KBM-7 (cell line): Measurements from ENCODE around the gene NPHP4.
"Not testable (repeated sequence)": the region's sequence is repeated elsewhere in the genome, so short reads cannot be mapped to it uniquely, and the experiment has no call there.

Experiments
- DNase-seq: peaks from one replicate; pipeline ENCODE4 v3.0.0-alpha.2; 2015
- in situ Hi-C: fragments of 300-500 bp; cut with MboI; formaldehyde crosslinking; loops from 2 replicates; pipeline ENCODE4 v1.14.3; 2020; ENCODE audit warnings: low sequenced_read_pairs, low pct_unique_long_range_greater_than_20kb, mixed read lengths

NPHP4 gene

DNA sequence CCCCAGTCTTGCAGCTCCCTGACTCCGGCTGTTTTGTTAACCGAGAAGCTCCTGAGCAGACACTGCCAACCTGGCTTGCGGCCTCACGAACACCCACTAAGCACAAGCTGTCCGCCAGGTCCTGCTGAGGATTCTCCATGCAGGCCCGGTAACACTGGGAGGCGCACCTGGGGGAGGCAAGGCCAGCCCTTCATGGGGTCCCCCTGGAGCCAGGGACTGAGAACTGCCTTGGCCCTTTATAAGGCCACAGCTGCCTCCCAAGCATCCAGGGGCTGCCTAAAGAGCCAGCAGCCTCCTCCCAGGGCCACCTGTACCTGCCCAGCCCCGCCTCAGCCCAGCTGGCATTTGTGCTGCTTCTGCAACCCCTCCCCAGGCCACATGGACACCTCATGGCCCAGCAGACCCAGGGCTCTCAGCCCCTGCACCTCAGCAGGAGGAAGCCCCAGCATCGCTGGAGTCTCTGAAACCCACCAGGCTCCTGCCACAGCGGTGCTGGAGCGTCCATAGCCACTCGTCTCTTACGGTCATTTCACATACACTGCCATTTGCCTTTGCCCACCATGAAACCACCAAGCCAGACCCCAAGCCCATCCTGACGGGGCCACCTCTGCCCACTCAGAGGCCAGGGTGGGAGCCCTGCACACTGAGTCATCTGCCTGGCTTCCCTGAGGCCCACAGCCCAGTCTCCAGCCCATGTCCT lies 82.5 kb downstream of the NPHP4 start:
- in situ Hi-C loops: no loop called here
- DNase-seq: no peak

DNA sequence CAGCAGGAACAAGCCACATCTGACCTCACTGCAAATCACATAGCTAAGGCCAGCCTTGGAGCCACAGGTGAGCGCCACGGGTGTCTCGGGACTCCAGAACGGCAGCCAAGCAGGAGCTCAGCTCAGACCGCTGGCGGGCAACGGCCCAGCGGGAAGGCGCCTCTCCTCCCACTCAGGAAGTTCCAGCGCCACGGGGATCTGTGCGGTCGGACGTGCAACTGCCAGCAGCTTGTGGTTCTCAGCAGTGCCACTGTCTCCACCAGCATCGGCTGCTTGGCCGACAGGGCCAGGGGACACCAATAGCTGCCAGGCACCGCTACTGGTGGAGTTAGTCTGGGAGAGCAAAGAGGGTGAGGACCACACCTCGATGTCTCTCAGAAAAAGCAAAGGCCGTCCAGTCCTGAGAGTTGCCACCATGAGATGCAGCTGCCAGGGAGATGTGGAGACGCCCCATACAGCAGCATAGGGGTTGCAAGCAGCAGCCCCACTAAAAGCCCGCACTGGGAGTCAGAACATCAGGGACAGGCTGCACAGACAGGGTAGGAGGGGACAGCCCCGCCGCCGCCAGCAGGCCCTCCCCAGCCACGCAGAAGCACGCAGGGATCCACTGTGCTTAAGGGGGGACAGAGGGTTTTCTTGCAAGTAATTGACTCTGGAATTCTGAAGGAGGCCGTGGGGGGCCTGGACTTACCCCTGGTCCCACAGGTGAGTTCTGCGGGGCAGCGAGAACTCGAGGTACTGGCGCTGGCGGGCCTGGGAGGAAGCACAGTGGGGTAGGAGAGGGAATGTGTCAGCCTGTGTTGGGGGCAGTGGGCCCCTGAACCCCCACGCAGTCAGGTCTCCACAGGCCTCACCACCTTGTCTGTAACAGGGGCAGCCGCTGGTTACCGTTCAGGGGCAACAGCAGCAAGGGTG lies 83.5 kb downstream of the NPHP4 start:
- no peak for DNase-seq
- in situ Hi-C loops: no loop called here

DNA sequence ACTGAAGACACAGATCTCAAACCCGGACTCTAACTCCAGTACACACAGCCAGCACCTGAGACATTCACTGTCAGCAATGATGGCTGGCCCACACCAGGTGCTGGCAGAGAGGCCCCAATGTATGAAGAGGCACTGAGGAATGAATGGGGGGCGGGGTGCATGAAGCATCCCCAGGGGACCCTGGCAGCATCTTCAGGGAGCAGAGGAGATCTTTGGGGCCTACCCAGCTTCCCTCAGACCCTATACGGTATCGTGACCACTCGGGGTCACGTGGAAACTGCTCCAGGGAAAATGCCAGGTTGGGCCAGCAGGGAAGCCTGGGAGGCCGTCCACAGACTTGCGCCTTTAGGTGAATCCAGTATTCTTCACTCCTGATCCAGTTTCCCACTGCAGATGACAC lies 84.3 kb downstream of the NPHP4 start:
- in situ Hi-C loops: no loop called here
- DNase-seq: no peak

DNA sequence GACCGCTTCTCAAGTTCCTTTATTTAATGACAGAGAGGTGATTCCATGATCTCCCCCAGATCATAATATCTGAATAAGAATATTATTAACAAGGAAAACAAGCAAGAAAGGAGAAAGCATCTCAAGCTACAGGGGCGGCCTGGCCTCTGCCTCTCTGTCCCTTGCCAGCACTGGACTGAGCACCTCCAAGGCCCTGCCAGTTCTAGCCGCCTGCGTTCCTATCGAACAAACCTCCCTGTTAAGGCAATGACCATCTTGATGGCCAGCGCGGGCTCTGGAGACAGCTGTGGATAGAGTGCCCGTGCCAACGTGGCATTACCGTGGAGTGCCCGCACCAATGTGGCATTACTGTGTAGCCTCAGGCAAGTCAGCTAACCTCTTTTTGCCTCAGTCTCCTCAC lies 84.8 kb downstream of the NPHP4 start:
- in situ Hi-C loops: no loop called here
- DNase-seq: no peak

DNA sequence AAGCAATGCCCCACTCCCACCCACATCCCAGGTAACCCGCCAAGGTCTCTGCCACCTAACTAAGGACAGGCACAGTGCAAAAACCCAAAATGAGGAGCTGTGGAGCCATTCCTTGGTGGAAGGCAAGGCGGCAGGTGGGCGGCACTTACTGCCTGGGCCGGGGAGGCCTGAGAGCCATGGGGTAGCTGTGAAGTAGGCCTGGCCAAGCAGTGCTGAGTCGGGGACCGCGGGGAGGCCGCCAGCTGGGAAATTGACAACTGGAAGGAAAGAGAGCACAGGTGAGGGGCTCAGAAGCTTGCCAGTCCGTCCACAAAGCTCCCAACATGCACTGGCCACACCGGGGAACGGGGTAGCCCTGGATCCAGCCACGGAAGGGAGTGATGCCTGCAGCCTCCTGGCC lies 85.3 kb downstream of the NPHP4 start:
- no peak for DNase-seq
- in situ Hi-C loops: no loop called here

DNA sequence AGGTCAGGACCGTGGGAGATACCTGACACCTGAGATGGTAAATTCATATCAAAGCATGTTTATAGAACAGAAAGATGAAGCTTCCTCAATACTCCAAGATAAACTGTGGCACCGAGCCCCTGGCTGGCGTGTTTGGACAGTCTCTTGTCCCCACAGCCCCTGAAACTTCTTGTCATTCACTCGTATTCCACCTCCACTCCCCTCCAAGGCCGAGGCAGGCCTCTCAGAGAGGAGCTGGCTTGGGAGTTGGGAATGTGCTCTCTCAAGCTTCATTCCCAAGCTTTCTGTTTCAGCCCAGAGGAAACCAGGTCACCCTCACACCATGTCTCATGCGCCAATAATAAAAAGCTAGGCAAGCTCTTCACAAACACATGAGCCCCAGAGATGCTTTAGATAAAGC lies 86.1 kb downstream of the NPHP4 start:
- in situ Hi-C loops: no loop called here
- no peak for DNase-seq

DNA sequence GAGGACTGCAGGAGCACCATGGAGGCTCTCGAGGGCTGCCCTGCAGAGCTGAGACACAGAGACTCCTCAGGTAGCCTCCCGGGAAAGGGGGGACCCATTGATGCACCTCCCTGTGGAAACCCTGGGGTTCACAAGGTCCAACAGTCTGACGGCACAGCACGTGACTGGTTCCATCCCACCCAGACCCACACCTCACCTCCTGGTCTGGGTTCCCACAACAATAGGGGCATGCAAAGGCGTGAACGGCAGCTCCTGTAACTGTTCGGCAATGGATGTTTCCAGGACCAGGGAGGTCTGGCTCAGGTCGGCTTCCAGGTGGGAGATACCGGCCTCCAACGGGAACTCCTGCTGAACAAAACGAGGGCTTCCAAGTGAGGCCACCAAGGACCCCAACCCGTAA lies 86.8 kb downstream of the NPHP4 start:
- in situ Hi-C loops: no loop called here
- no peak for DNase-seq

DNA sequence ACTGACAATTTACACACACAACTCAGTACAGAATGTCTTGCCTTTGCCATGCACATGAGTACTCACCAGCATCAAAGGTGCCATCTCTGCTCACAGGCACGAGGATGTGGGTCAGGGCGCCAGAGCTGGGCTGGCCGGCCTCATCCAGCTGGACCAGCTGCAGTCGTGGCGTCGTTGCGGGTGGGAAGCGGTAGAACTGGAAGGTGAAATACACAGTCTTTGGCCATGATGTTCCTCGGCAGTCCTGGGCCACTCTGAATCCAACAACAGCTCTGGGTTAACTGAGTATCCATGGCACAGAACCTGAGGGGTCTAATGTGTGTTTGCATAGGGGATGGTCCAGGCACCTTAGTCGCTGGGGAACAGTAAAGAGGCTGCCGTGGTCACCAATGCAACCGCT lies 87.7 kb downstream of the NPHP4 start:
- in situ Hi-C loops: no loop called here
- DNase-seq: no peak

DNA sequence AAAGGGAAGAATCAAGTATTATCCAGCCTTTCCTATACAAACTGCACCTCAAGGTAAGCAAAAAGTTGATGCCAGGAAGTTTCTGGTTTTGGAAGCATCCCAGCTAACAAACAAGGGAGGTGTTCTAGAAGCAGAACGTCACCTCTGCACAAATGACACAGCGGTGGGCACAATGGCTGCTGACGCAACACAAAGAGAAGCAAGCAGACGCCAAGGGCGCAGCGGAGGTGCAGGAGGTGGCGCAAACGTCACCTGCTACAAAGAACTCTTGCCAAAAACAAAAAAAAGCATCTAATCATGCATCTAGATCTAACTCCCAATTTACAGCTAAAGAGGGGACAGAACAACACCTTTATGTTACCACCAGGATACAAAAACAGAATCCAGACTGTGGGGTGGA lies 88.5 kb downstream of the NPHP4 start:
- in situ Hi-C loops: no loop called here
- no peak for DNase-seq

DNA sequence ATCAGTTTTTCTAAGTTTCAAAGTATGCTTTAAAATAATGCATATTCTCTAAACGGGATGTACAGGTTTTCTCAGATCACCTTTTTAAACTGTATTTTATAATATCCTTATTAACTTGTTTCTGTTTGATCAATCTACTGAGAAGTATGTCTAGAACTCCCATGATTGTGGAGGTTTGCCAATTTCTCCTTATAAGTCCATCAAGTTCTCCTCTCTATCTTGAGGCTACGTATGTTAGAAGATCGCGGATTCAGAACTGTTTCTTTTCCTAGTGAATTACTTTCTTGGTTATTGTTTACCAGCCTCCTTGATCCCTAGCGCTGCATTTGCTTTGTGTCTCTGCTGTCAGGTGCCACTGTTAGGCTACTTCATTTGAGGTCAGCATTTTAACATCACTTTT lies 89.2 kb downstream of the NPHP4 start:
- in situ Hi-C loops: no loop called here

DNA sequence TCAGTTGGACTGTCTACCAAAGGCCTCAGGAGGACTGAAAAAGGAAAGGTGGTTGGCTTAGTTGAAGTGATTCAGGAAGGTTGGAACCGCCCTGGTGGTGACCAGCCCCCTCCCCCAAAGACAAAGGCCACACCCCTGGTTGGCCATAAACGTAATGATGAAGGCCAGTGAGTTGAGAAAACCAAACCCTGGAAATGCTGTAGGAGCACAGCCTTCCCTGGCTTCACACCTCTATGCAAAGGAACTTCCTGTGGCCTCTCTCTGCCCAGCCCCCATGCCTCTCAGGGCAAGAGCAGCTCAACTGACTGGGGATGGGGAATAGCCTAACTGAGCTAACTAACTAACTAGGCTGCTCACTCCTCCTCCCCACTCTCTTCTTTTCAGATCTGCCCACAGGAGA lies 90.4 kb downstream of the NPHP4 start:
- in situ Hi-C loops: no loop called here
- DNase-seq: no peak

More for the DNA sequence above, 89.2 kb downstream of the NPHP4 start:
- no peak for DNase-seq

DNA sequence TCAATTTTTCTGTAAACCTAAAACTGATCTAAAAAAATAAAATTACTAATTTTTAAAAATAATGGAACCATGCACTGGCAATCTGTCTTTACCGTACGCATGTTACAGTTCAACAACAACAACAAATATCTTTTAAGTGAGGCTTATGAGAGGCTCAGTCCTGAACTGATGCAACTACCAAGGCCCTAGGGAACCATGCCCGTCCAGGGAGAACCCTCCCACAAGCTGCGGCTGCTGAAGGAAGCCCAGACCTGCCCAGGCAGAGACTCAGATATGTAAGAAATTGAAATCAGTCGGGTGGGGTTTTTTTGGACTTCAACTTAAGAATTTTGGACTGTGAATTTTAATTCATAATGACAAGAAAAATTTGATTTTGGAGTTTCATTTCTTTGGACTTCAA lies 91.1 kb downstream of the NPHP4 start:
- DNase-seq: no peak
- in situ Hi-C loops: no loop called here

DNA sequence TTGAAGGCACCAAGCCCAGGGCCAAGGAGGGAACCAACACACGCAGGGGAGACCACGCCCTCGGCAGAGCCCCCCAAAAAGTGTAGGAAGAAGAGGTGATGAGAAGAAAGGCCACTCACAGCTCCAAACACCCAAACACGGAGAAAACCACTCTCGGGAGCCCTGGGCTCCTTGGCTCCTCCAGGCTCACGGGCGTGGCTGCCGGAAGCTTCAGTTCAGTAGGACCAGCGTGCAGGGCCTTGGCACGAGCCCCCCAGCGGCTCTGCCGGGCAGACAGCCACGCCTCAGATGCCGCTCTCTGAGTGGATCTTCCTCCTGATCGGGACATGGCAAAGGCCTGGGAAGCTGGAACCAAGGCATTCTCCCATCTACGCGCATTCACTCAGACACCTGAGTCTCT lies 94.0 kb downstream of the NPHP4 start:
- no peak for DNase-seq
- in situ Hi-C loops: no loop called here

DNA sequence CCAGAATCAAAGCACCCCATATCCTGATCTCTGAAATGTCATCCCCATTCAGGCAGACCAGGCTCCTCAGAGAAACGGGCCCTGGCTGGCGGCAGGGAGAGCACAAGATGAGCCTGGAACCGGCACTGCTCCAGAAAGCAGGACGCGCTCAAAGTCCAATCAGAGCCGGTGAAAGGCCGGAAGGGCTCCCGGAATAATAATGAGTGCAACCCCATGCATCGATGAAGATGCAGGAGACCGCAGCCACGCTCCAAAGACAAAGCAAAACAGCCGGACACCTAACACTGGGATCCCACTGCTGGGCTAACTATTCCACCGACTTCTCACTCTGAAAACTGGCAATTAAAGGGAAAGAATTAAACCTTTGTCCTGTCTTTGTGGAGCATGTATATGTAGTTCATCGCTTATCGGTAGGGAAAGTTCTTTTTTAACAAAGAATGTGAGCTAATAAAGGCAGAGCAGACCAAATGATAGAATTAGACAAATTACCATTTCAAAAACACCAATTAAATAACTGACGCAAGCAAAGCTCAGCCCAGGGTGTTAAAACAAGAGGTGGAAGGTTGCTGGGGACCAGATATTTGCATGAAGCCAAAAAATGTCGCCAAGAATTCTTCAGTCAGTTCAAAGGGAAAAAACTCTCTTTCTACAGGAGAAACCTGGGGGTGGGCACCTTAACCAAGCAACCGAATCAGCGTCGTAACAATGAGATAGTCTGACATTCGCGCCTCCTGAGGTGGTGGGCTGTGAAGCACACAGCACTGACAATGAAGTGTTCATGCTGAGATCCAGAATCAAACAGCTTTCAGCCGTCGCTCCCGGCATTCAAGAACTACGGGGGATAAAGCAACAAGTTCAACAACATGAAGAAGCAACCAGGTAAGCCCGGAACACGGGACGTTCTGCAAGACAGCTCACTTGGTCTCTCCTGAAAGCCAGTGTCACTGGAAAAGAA lies 95.2 kb downstream of the NPHP4 start:
- no peak for DNase-seq
- in situ Hi-C loops: no loop called here

DNA sequence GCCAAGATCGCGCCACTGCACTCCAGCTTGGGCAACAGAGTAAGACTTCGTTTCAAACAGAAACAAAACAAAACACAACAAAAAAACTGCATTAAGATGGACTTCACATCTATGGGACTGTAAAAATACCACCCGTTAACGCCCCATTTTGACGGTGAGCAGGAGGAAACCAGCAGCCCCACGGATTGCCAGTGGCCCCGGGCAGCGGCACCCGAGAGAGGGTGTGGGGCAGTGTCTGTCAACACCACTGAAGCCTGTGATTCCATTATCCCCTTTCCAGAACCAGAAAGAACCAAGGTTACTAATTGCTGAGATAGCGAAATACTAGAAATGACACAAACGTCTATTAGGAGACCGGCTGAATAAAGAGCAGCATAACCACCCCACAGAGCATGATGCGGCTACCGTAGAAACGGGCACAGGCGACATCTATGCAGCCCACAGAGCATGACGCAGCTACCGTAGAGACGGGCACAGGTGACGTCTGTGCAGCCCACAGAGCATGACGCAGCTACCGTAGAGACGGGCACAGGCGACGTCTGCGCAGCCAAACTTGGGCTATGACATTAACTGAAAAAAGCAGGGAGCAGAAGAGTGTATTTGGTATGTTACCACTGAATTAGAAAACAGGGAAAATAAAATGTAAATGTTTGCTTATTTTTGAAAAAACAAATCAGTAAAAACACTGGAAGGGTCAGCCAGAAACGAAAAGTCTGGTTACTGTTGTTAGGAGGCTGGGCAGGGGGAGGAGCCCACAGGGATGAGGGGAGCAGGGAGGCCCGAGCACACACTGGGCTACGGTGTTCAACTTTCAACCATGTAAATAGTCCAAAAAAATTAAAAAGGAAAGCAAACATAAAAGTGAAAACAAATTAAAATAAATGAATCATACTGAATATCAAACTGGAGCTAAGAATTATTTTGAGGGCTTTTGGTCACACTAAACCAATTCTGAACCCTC lies 96.5 kb downstream of the NPHP4 start:
- in situ Hi-C loops: no loop called here
- no peak for DNase-seq

DNA sequence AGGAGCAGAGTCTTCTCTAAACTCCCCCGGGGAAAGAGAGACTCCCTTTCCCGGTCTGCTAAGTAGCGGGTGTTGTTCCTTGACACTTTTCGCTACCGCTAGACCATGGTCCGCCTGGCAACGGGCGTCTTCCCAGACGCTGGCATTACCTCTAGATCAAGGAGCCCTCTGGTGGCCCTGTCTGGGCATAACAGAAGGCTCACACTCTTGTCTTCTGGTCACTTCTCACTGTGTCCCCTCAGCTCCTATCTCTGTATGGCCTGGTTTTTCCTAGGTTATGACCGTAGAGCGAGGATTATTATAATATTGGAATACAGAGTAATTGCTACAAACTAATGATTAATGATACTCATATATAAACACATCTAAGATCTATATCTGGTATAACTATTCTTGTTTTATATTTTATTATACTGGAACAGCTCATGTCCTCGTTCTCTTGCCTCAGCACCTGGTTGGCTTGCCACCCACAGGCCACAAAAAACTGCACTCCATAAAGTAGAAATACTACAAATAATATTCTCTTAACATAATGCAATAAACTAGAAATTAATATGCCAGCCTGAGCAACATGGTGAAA lies 98.4 kb downstream of the NPHP4 start:
- in situ Hi-C loops, DNase-seq: not testable (repeated sequence)

DNA sequence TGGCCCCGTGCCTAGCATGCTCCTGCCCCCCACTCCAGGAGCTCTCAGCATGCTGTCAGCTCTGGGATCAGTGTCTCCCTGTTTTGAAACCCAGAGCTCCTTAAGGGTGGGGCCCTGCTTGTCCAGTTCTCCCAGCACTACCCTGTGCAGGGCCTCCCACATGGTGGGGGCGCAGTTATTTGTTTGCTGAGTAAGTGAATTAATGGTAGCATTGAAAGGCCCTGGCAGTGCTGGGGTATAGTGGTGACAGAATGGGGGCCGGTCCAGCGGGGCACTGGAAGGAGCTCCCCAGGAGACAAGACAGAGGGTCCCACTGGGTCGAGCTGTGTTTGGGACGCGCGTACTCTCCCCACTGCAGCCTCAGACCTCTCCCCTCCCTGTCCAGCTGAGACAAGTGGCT lies 99.9 kb downstream of the NPHP4 start:
- DNase-seq: no peak
- in situ Hi-C loops: no loop called here

DNA sequence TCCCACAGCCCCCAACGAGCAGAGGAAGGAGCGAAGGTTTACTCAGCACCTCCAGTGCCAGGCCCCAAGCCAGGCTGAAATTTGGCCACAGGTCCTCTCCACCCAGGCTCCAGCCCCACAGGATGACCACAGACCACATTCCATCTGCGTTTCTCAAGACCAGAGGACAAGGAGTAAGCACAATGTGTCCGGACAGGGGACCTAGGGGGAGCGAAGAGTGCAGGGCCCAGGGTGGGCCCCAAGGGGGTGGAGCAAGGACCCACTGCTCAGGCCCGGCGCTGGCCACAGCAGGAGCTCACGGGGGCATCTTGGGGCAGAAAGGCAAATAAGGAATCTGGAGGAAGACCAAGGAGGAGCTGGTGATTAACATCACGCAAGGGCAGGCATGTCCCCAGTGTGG lies 100.5 kb downstream of the NPHP4 start:
- in situ Hi-C loops: no loop called here
- DNase-seq: no peak
